DOHH2 (cell line): ENCODE measurements around the gene WDR19.

Experiments
- CTCF ChIP-seq: fragments of 200-600 bp; sonication (generic); IDR thresholded peaks from one replicate; pipeline ENCODE4 v1.5.1; 2014; ENCODE audit warnings: antibody characterized with exemption, mild to moderate bottlenecking, low read depth, low read length; ENCODE audit not compliant: poor library complexity, severe bottlenecking
- EZH2phosphoT487 ChIP-seq: fragments of 200-600 bp; sonication (generic); IDR thresholded peaks from 2 replicates; pipeline ENCODE4 v1.6.1; 2017; ENCODE audit warnings: borderline replicate concordance, mild to moderate bottlenecking, antibody characterized with exemption, low read length, moderate library complexity, mixed read lengths

- no peak for TF ChIP-seq CTCF
- TF ChIP-seq EZH2phosphoT487 = no peak
These were observed 109.4 kb downstream of the WDR19 start for GRCh38 chr4:39291686-39292085.
